HL-60 (cell line): ENCODE data around the gene CSF2RB.

Source experiments
- DNase-seq, 2 experiments: peaks; one replicate each; pipeline ENCODE4 v3.0.0-alpha.2; 2010 to 2020; ENCODE audit warnings: low read depth in 1 of 2, low spot score in 1 of 2
- H3K27ac ChIP-seq: fragments of 250-450 bp; sonication (Bioruptor Pico); replicated peaks from 2 replicates; pipeline ENCODE4 v1.5.1; 2020; ENCODE audit warnings: mild to moderate bottlenecking, moderate library complexity
- H3K27me3 ChIP-seq: fragments of 250-450 bp; sonication (Bioruptor Pico); 2 replicates; pipeline ENCODE4 v1.5.1; 2021; ENCODE audit warnings: mild to moderate bottlenecking, moderate library complexity; ENCODE audit not compliant: insufficient read depth, poor library complexity, severe bottlenecking
- H3K4me3 ChIP-seq: replicated peaks from 2 replicates; pipeline ENCODE4 v1.5.1; 2011; ENCODE audit warnings: mild to moderate bottlenecking, control low read depth, low read length; ENCODE audit not compliant: insufficient read depth
- GABPA ChIP-seq: IDR thresholded peaks from 2 replicates; pipeline ENCODE4 v1.6.1; 2012; ENCODE audit warnings: low read depth
- POLR2AphosphoS5 ChIP-seq: IDR thresholded peaks from 2 replicates; pipeline ENCODE4 v1.6.1; 2012; ENCODE audit warnings: low read depth
- SPI1 ChIP-seq: IDR thresholded peaks from 2 replicates; pipeline ENCODE4 v1.6.1; 2012; ENCODE audit warnings: low read depth, mild to moderate bottlenecking, borderline replicate concordance
- TF ChIP-seq, protein P1 (sequence below): IDR thresholded peaks from one replicate; pipeline ENCODE4 v1.5.1; 2011; ENCODE audit warnings: low read length, control low read depth, inconsistent platforms; ENCODE audit not compliant: insufficient read depth
- TF ChIP-seq, protein P2 (sequence below): IDR thresholded peaks from 2 replicates; pipeline ENCODE4 v1.6.1; 2012; ENCODE audit warnings: low read depth; ENCODE audit not compliant: insufficient replicate concordance

CSF2RB gene

DNA sequence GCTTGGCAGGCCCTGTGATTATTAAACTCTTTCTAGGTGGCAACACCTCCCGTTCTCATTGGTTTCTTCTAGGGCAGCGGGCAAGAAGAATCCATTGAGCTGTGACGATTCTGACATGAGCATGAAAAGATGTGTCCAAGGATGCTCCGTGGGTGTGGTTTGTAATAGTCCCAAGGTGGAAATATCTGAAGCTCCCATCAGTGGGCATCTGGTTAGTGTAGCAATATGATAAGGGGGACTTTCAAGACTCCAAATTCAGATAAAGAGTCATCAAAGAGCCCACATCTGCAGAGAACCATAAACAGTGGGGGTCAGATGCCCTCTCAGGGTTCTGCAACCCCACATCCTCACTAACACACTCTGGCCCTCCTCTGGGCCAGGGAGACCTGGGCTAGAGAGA lies 63.2 kb downstream of the CSF2RB start:
- Histone ChIP-seq H3K27ac (no peak overlapping the region), H3K27me3 (no peaks in the 10 kb centered on the region), H3K4me3 (no peak overlapping the region)
- TF ChIP-seq POLR2AphosphoS5 (no peak), SPI1 (no peak), GABPA (no peak)
- TF ChIP-seq, protein P1, sequence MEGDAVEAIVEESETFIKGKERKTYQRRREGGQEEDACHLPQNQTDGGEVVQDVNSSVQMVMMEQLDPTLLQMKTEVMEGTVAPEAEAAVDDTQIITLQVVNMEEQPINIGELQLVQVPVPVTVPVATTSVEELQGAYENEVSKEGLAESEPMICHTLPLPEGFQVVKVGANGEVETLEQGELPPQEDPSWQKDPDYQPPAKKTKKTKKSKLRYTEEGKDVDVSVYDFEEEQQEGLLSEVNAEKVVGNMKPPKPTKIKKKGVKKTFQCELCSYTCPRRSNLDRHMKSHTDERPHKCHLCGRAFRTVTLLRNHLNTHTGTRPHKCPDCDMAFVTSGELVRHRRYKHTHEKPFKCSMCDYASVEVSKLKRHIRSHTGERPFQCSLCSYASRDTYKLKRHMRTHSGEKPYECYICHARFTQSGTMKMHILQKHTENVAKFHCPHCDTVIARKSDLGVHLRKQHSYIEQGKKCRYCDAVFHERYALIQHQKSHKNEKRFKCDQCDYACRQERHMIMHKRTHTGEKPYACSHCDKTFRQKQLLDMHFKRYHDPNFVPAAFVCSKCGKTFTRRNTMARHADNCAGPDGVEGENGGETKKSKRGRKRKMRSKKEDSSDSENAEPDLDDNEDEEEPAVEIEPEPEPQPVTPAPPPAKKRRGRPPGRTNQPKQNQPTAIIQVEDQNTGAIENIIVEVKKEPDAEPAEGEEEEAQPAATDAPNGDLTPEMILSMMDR, result no peak
- TF ChIP-seq, protein P2, sequence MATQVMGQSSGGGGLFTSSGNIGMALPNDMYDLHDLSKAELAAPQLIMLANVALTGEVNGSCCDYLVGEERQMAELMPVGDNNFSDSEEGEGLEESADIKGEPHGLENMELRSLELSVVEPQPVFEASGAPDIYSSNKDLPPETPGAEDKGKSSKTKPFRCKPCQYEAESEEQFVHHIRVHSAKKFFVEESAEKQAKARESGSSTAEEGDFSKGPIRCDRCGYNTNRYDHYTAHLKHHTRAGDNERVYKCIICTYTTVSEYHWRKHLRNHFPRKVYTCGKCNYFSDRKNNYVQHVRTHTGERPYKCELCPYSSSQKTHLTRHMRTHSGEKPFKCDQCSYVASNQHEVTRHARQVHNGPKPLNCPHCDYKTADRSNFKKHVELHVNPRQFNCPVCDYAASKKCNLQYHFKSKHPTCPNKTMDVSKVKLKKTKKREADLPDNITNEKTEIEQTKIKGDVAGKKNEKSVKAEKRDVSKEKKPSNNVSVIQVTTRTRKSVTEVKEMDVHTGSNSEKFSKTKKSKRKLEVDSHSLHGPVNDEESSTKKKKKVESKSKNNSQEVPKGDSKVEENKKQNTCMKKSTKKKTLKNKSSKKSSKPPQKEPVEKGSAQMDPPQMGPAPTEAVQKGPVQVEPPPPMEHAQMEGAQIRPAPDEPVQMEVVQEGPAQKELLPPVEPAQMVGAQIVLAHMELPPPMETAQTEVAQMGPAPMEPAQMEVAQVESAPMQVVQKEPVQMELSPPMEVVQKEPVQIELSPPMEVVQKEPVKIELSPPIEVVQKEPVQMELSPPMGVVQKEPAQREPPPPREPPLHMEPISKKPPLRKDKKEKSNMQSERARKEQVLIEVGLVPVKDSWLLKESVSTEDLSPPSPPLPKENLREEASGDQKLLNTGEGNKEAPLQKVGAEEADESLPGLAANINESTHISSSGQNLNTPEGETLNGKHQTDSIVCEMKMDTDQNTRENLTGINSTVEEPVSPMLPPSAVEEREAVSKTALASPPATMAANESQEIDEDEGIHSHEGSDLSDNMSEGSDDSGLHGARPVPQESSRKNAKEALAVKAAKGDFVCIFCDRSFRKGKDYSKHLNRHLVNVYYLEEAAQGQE, result no peak
- DNase-seq, result no peak

DNA sequence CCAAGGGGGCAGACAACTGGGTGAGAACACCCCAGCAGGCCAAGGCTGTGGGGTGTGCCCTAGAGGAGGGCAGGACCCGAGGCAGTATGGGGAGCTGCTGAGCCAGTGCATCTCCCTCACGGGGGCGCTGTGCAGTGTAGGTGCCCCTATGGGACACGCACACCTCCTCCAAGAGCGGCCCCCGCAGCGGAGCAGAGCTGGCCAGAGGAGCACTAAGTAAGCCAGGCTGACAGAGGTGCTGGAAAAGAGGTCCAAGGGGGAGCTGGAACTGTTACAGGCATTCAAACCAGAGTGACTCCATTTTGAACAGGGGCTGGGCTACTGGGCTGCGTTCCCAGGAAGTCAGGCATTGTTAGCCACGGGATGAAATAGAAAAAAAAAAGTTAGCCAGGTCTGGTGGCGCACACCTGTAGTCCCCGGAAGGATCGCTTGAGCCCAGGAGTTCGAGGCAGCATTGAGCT lies 64.0 kb downstream of the CSF2RB start:
- Histone ChIP-seq H3K4me3 (0 out of 2 replicates have a peak overlapping the region, but pooled peaks have one; percentile 7), H3K27me3 (no peaks in the 10 kb centered on the region), H3K27ac (peak overlapping the region; percentile 48)
- TF ChIP-seq GABPA, result no peak
- TF ChIP-seq, protein P2, result no peak
- no peak for TF ChIP-seq POLR2AphosphoS5
- TF ChIP-seq, protein P1, result no peak
- TF ChIP-seq SPI1, result no peak
- DNase-seq, result peak in 1 of 2 experiments; percentile 53

DNA sequence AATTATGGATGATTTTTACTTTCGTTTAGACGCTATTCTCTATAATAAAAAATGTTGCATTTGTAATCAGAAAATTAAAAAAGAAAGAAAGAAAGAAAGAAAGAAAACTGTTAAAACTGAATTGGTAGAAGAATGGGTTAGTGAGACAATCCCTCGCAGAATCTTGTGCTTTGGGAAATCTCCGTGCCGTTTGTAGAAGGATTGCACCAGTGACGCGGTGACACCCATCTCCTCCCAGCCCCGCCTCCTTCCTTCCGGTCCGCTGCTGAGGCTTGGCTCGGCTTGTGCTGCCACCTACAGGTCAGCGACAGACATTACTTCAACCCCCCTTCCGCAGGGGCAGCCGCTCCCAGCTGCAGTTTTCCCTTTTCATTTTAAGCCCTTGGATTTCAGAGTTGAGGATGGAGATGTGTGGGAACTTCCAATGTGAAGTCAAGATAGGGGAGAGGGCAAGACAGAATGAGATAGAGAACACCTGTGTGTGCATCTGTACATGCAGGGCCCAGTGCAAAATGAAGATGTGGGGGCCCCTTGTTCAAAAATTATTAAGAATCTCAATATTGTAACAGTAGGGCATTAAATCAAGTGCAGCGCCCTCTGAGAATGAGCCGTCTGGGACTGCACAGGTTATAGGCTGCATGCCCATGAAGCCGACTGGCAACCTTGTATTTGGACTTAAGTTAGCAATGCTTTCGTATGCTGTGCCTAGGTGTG lies 64.7 kb downstream of the CSF2RB start:
- peak; percentile 63 to 93 for DNase-seq
- peak overlapping the region; percentile 48 for H3K27ac ChIP-seq

More for the DNA sequence above, 64.7 kb downstream of the CSF2RB start:
- no peak for TF ChIP-seq POLR2AphosphoS5
- TF ChIP-seq GABPA, result peak; percentile 58
- TF ChIP-seq, protein P1, result peak; percentile 50
- no peaks in the 10 kb centered on the region for H3K27me3 ChIP-seq
- 0 out of 2 replicates have a peak overlapping the region, but pooled peaks have one; percentile 7 for H3K4me3 ChIP-seq
